SK-N-MC (cell line): Measurements from ENCODE around the gene VPS54.

Source experiments
- EZH2 ChIP-seq: fragments of 200-600 bp; sonication (generic); IDR thresholded peaks from one replicate; pipeline ENCODE4 v1.6.1; 2017; ENCODE audit warnings: antibody characterized with exemption
- FOXP2 ChIP-seq: optimal IDR thresholded peaks from 2 replicates; pipeline ENCODE3; 2011; ENCODE audit warnings: mild to moderate bottlenecking, moderate library complexity; ENCODE audit not compliant: insufficient read depth; ENCODE audit errors: extremely low read length, control extremely low read depth
- POLR2AphosphoS5 ChIP-seq: IDR thresholded peaks from 2 replicates; pipeline ENCODE4 v1.6.1; 2012; ENCODE audit warnings: mild to moderate bottlenecking, low read depth, low read length, borderline replicate concordance

- TF ChIP-seq EZH2 (no peak), POLR2AphosphoS5 (no peak), FOXP2 (no peak)
Observed at GRCh38 chr2:64054161-64054915, 35.1 kb upstream of the VPS54 start.
